Body of pancreas (tissue), 4 donors: ENCODE results near the gene SCN8A.

Experiments used
- CTCF ChIP-seq, 7 experiments: fragments of 450-650 bp in 4 of 7; fragments of 200-600 bp in 3 of 7; sonication (generic) in 3 of 7; IDR thresholded peaks; one replicate each; pipeline ENCODE4 v1.5.1; 2016 to 2019; ENCODE audit warnings: antibody characterized with exemption in 7 of 7
- POLR2A ChIP-seq, 3 donors: fragments of 450-650 bp; IDR thresholded peaks; one replicate each; pipeline ENCODE4 v1.6.1; 2016; ENCODE audit warnings: antibody characterized with exemption in 3 of 3, mild to moderate bottlenecking in 2 of 3

- TF ChIP-seq CTCF (IDR thresholded peaks at IDR 0.05) = no peak
- TF ChIP-seq POLR2A (IDR thresholded peaks at IDR 0.05) = no peak
Observed at GRCh38 chr12:51621156-51621922, 30.3 kb downstream of the SCN8A start.
